Glutamatergic neuron (in vitro differentiated cells): ENCODE data around the gene SYNE1. TPM values are rescaled to one million over a fixed set of nuclear protein-coding genes. Genes with fewer than 3 reads are reported as not detected.

Experiments used
- DNase-seq: peaks from one replicate; pipeline ENCODE4 v3.0.0; 2022
- H3K27ac Mint-ChIP-seq: one replicate; pipeline ENCODE4 v1.8.0; 2020; ENCODE audit warnings: mild to moderate bottlenecking, mixed read lengths, inconsistent platforms; ENCODE audit not compliant: unreplicated experiment
- H3K27me3 Mint-ChIP-seq: one replicate; pipeline ENCODE4 v1.8.0; 2020; ENCODE audit warnings: mild to moderate bottlenecking, moderate library complexity, mixed read lengths, inconsistent platforms; ENCODE audit not compliant: unreplicated experiment
- H3K36me3 Mint-ChIP-seq: one replicate; pipeline ENCODE4 v1.8.0; 2020; ENCODE audit warnings: mild to moderate bottlenecking, mixed read lengths, inconsistent platforms; ENCODE audit not compliant: unreplicated experiment
- H3K4me1 Mint-ChIP-seq: one replicate; pipeline ENCODE4 v1.8.0; 2020; ENCODE audit warnings: mild to moderate bottlenecking, low read depth, mixed read lengths, inconsistent platforms; ENCODE audit not compliant: unreplicated experiment
- H3K4me3 Mint-ChIP-seq: one replicate; pipeline ENCODE4 v1.8.0; 2020; ENCODE audit warnings: mild to moderate bottlenecking, mixed read lengths, inconsistent platforms; ENCODE audit not compliant: unreplicated experiment
- H3K9me3 Mint-ChIP-seq: one replicate; pipeline ENCODE4 v1.8.0; 2020; ENCODE audit warnings: mild to moderate bottlenecking, moderate library complexity, mixed read lengths, inconsistent platforms; ENCODE audit not compliant: unreplicated experiment
- CTCF ChIP-seq: fragments of 200-600 bp; sonication (generic); IDR thresholded peaks from one replicate; pipeline ENCODE4 v1.5.0; 2021; ENCODE audit not compliant: partially characterized antibody, unreplicated experiment
- total RNA-seq: library from RNA; stranded (reverse); fragmentation: NEBNext Ultra II Directional; extraction: Animal tissue kit (Norgen Biotek cat#: 25700); gene quantifications from one replicate; pipeline ENCODE4 v1.2.1, GENCODE V29; 2021; ENCODE audit not compliant: unreplicated experiment

The SYNE1 gene
- total RNA-seq, 1 donor from 2014 or later, result 23.4 TPM

DNA sequence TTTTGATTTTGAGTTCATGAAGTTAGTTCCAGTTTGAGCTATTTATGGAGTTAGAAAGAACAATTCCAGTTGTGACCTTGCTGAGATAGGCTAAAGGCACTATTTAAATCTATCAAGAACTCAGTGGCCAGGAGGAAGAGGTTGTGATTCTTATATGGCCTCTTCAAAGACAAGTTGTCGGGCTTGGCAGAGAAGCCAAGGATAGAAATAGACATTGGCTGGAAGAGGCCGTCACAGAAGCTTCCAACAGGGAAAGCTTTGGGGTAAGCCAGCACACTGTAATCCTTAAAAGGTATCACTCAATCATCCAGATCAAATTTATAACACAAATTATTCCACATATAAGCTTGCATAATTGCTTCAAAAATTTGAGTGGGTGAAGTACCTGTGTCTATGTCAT lies 286.1 kb downstream of the SYNE1 start:
- Mint-ChIP-seq H3K27ac (no peak overlapping the region), H3K4me3 (no peak overlapping the region), H3K4me1 (no peaks in the 10 kb centered on the region), H3K27me3 (no peaks in the 10 kb centered on the region), H3K36me3 (no peaks in the 10 kb centered on the region), H3K9me3 (no peaks in the 10 kb centered on the region)
- TF ChIP-seq CTCF, result no peak
- DNase-seq, result no peak

DNA sequence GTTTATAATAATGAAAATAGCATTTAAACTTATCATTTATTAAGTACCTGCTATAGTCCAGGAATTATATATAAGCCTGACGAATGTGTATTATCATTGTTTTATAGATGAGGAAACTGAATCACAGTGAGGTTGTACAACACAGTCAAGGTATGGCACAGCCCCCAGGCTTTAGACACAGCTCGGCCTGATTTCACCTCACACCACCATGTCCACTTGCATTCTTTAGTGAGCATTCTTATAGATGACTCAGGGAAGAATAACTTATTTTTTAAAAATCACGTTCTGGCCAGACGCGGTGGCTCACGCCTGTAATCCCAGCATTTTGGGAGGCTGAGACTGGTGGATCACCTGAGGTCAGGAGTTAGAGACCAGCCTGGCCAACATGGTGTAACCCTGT lies 289.0 kb downstream of the SYNE1 start:
- DNase-seq, result no peak
- Mint-ChIP-seq H3K4me3 (no peak overlapping the region), H3K9me3 (no peaks in the 10 kb centered on the region), H3K27ac (no peak overlapping the region), H3K27me3 (peaks cover 2% of the 10 kb centered on the region), H3K4me1 (no peaks in the 10 kb centered on the region), H3K36me3 (no peaks in the 10 kb centered on the region)
- TF ChIP-seq CTCF, result no peak

GRCh38 chr6:152343735-152344360 lies 293.3 kb downstream of the SYNE1 start:
- TF ChIP-seq CTCF, result no peak
- no peaks in the 10 kb centered on the region for H3K36me3 Mint-ChIP-seq
- H3K4me1 Mint-ChIP-seq, result no peaks in the 10 kb centered on the region
- no peak overlapping the region for H3K27ac Mint-ChIP-seq
- DNase-seq, result no peak
- H3K9me3 Mint-ChIP-seq, result no peaks in the 10 kb centered on the region
- peaks cover 4% of the 10 kb centered on the region for H3K27me3 Mint-ChIP-seq
- no peak overlapping the region for H3K4me3 Mint-ChIP-seq

DNA sequence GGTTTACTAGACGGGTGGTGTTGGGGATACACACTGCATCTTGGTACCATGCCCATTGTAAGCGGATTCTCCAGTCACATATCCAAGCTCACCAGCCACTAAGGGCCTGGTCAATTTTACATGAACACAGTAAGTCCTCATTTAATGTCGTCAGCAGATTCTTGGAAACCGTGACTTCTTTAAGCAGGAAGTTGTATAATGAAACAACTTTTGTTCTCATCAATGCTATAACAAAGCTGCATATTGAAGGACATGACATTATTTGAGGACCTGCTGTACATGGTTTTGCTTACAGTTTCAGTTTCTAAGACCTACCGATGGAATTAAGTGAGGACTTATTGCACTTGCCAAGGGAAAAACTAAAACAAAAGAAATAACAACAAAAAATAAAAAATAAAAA lies 295.6 kb downstream of the SYNE1 start:
- Mint-ChIP-seq H3K9me3 (no peaks in the 10 kb centered on the region), H3K4me1 (peaks cover 2% of the 10 kb centered on the region), H3K36me3 (no peaks in the 10 kb centered on the region), H3K27ac (no peak overlapping the region), H3K4me3 (no peak overlapping the region), H3K27me3 (peaks cover 4% of the 10 kb centered on the region)
- TF ChIP-seq CTCF, result no peak
- DNase-seq, result no peak

- peak; percentile 60 for DNase-seq
- H3K36me3 Mint-ChIP-seq, result no peaks in the 10 kb centered on the region
- peaks cover 2% of the 10 kb centered on the region for H3K27me3 Mint-ChIP-seq
- H3K4me3 Mint-ChIP-seq, result no peak overlapping the region
- H3K27ac Mint-ChIP-seq, result peak overlapping the region; percentile 7
- TF ChIP-seq CTCF, result peak; percentile 87
- H3K9me3 Mint-ChIP-seq, result no peaks in the 10 kb centered on the region
- H3K4me1 Mint-ChIP-seq, result peaks cover 2% of the 10 kb centered on the region
Observed at GRCh38 chr6:152338335-152339125, 298.6 kb downstream of the SYNE1 start.
